ENCODE measurements around the gene PXK.

Gene PXK

DNA sequence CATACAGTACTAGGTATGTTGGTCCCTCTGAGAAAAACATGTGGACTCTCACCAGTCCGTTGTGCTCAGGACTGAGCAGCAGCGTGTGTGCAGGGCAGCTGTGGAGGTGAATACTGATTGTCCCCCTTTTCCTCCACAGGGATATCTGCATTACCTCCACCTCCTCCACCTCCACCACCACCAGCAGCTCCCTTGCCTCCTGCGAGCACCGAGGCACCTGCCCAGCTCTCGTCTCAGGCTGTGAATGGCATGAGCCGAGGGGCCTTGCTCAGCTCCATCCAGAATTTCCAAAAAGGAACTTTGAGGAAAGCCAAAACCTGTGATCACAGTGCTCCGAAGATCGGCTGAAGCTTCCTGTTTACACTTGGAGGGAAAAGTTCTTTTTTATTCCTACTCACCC lies 91.9 kb downstream of the PXK start (continued):
- TF ChIP-seq, protein P1, sequence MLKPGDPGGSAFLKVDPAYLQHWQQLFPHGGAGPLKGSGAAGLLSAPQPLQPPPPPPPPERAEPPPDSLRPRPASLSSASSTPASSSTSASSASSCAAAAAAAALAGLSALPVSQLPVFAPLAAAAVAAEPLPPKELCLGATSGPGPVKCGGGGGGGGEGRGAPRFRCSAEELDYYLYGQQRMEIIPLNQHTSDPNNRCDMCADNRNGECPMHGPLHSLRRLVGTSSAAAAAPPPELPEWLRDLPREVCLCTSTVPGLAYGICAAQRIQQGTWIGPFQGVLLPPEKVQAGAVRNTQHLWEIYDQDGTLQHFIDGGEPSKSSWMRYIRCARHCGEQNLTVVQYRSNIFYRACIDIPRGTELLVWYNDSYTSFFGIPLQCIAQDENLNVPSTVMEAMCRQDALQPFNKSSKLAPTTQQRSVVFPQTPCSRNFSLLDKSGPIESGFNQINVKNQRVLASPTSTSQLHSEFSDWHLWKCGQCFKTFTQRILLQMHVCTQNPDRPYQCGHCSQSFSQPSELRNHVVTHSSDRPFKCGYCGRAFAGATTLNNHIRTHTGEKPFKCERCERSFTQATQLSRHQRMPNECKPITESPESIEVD (tag by site-specific recombination; IDR thresholded peaks at IDR 0.05): no peak

DNA sequence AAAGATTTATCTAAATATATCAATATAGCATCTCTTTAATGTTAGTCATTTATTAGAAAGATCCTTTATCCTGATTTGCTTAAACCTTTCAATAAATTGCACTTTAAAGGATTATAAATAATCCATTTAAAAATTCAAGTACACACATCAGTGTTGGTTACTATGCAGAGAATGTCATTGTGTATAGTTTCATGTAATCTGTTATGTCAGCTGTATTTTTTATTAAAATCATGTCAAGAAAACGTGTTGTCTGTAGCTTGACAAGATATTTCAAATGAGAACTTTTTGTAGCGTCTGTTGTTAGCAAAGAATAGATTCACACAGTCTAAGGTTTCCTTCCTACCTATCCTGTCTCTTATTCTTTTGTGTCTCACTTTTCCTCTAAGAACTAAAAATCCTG lies 93.1 kb downstream of the PXK start:
- ChIA-PET POLR2A (no interaction called here), CTCF (interaction anchor here (0.7 to 1.1 kb wide), 3 partner anchors 9 to 101 kb away, joined by 3 read pairs; no protein-coding TSS in a partner anchor)
- no peak for TF ChIP-seq ZNF423 (tag by site-specific recombination; IDR thresholded peaks at IDR 0.05)
- TF ChIP-seq, protein P2, sequence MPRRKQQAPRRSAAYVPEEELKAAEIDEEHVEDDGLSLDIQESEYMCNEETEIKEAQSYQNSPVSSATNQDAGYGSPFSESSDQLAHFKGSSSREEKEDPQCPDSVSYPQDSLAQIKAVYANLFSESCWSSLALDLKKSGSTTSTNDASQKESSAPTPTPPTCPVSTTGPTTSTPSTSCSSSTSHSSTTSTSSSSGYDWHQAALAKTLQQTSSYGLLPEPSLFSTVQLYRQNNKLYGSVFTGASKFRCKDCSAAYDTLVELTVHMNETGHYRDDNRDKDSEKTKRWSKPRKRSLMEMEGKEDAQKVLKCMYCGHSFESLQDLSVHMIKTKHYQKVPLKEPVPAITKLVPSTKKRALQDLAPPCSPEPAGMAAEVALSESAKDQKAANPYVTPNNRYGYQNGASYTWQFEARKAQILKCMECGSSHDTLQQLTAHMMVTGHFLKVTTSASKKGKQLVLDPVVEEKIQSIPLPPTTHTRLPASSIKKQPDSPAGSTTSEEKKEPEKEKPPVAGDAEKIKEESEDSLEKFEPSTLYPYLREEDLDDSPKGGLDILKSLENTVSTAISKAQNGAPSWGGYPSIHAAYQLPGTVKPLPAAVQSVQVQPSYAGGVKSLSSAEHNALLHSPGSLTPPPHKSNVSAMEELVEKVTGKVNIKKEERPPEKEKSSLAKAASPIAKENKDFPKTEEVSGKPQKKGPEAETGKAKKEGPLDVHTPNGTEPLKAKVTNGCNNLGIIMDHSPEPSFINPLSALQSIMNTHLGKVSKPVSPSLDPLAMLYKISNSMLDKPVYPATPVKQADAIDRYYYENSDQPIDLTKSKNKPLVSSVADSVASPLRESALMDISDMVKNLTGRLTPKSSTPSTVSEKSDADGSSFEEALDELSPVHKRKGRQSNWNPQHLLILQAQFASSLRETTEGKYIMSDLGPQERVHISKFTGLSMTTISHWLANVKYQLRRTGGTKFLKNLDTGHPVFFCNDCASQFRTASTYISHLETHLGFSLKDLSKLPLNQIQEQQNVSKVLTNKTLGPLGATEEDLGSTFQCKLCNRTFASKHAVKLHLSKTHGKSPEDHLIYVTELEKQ (tag by site-specific recombination; IDR thresholded peaks at IDR 0.05; ENCODE audit: borderline replicate concordance): no peak
- no peak for TF ChIP-seq SP7 (tag by site-specific recombination; IDR thresholded peaks at IDR 0.05)
- TF ChIP-seq ZNF776 (tag by site-specific recombination; IDR thresholded peaks at IDR 0.05; ENCODE audit: borderline replicate concordance): no peak
- no peak for TF ChIP-seq ZNF664 (tag by site-specific recombination; IDR thresholded peaks at IDR 0.05)
- no peak for TF ChIP-seq ZNF624 (tag by site-specific recombination; IDR thresholded peaks at IDR 0.05)
- no peak for TF ChIP-seq ZBTB20 (tag by site-specific recombination; IDR thresholded peaks at IDR 0.05)
- no peak for TF ChIP-seq ZNF561 (tag by site-specific recombination; IDR thresholded peaks at IDR 0.05; ENCODE audit: borderline replicate concordance)
- Histone ChIP-seq H3K9me3 (ENCODE audit: control insufficient read depth, insufficient read depth, low read depth, low read length) (no peaks in the 10 kb centered on the region), H3K4me1 (ENCODE audit: control insufficient read depth, insufficient read depth, low read length) (no peaks in the 10 kb centered on the region), H3K27ac (ENCODE audit: extremely low read depth, low read depth, low read length) (no peak overlapping the region), H3K4me3 (ENCODE audit: low read depth, low read length) (no peak overlapping the region), H3K36me3 (ENCODE audit: control insufficient read depth in 2 of 2, insufficient read depth in 1 of 2, low read length in 2 of 2) (peaks cover 23 to 98% of the 10 kb centered on the region in 2 experiments)

DNA sequence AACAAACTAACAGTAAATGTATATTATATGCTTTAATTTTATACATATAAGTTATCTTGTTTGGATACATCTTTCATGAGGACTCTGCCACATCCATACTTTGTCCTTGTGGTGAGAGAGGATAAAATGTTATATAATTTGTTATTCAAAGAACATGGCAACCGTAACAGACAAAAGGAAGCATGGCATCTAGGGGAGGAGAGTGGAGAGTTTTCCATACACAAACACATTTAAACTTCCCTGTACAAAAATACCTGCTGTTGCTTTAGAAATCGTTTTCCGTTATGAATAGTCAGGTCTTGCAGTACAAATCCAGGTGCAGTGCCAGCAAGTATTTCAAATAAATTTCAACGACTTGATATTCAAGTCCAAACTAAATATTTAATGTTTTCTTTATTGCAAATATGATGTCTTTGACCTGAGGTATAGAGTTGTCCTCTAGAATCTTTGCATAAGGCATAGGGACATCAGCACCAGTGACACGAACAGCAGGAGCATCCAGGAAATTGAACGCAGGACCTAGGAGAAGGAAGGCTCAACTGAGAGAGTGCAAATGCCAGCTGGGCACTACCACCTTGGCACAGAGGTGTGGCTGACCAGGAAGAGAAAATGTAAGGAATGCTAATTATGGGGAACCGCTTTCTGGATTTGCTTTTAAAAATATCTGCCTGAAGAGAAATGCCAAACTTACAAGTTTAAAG lies 95.1 kb downstream of the PXK start:
- ChIA-PET CTCF (no interaction called here), POLR2A (no interaction called here)
- TF ChIP-seq ZNF544 (tag by site-specific recombination; IDR thresholded peaks at IDR 0.05): no peak
- TF ChIP-seq ZNF473 (tag by site-specific recombination; IDR thresholded peaks at IDR 0.05): no peak
- TF ChIP-seq ZNF571 (tag by site-specific recombination; IDR thresholded peaks at IDR 0.05): no peak
- TF ChIP-seq ZNF248 (tag by site-specific recombination; IDR thresholded peaks at IDR 0.05): no peak
- TF ChIP-seq ZXDB (tag by site-specific recombination; IDR thresholded peaks at IDR 0.05): no peak
- no peak for TF ChIP-seq ZNF133 (tag by site-specific recombination; IDR thresholded peaks at IDR 0.05)
- TF ChIP-seq ZNF660 (tag by site-specific recombination; IDR thresholded peaks at IDR 0.05): no peak
- TF ChIP-seq YY2 (tag by site-specific recombination; IDR thresholded peaks at IDR 0.05): no peak
- no peak for TF ChIP-seq ZNF24 (tag by site-specific recombination; IDR thresholded peaks at IDR 0.05)
- TF ChIP-seq, protein P3, sequence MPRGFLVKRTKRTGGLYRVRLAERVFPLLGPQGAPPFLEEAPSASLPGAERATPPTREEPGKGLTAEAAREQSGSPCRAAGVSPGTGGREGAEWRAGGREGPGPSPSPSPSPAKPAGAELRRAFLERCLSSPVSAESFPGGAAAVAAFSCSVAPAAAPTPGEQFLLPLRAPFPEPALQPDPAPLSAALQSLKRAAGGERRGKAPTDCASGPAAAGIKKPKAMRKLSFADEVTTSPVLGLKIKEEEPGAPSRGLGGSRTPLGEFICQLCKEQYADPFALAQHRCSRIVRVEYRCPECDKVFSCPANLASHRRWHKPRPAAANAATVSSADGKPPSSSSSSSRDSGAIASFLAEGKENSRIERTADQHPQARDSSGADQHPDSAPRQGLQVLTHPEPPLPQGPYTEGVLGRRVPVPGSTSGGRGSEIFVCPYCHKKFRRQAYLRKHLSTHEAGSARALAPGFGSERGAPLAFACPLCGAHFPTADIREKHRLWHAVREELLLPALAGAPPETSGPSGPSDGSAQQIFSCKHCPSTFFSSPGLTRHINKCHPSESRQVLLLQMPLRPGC (tag by site-specific recombination; IDR thresholded peaks at IDR 0.05): no peak
- no peak for TF ChIP-seq WT1 (tag by site-specific recombination; IDR thresholded peaks at IDR 0.05)
- TF ChIP-seq GFI1B (tag by site-specific recombination; IDR thresholded peaks at IDR 0.05): no peak
- TF ChIP-seq, protein P4, sequence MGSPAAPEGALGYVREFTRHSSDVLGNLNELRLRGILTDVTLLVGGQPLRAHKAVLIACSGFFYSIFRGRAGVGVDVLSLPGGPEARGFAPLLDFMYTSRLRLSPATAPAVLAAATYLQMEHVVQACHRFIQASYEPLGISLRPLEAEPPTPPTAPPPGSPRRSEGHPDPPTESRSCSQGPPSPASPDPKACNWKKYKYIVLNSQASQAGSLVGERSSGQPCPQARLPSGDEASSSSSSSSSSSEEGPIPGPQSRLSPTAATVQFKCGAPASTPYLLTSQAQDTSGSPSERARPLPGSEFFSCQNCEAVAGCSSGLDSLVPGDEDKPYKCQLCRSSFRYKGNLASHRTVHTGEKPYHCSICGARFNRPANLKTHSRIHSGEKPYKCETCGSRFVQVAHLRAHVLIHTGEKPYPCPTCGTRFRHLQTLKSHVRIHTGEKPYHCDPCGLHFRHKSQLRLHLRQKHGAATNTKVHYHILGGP (tag by site-specific recombination; IDR thresholded peaks at IDR 0.05): no peak
- Histone ChIP-seq H3K4me1 (ENCODE audit: control insufficient read depth, insufficient read depth, low read length) (no peaks in the 10 kb centered on the region), H3K27ac (ENCODE audit: extremely low read depth, low read depth, low read length) (no peak overlapping the region), H3K4me3 (ENCODE audit: low read depth, low read length) (no peak overlapping the region), H3K9me3 (ENCODE audit: control insufficient read depth, insufficient read depth, low read depth, low read length) (no peaks in the 10 kb centered on the region), H3K36me3 (ENCODE audit: control insufficient read depth in 2 of 2, insufficient read depth in 1 of 2, low read length in 2 of 2) (peaks cover 30 to 94% of the 10 kb centered on the region in 2 experiments)

Measured in HEK293 (cell line).